ENCODE measurements around the gene ACD. TPM values are rescaled to one million over a fixed set of nuclear protein-coding genes. Genes with fewer than 3 reads are reported as not detected.
A peak's percentile ranks its signal among the peaks of the same experiment; 100 is the strongest.

ACD gene
- total RNA-seq, 1 donor from 2014 or later, result 16.6 TPM

- Histone ChIP-seq H3K27me3 (ENCODE audit: low read depth) (no peaks in the 10 kb centered on the region), H3K4me3 (peak within 1 kb of the TSS; percentile 92), H3K4me1 (peaks cover 24% of the 10 kb centered on the region), H3K9me3 (no peaks in the 10 kb centered on the region), H3K27ac (peak within 1 kb of the TSS; percentile 94), H3K36me3 (peaks cover 34% of the 10 kb centered on the region)
- intact Hi-C loops (cut with DNase I), result no loop called here
- no peak for TF ChIP-seq CTCF (IDR thresholded peaks at IDR 0.05)
- peak; percentile 89 to 90 for ATAC-seq
- peak; percentile 97 for DNase-seq
These were observed 536 bp upstream of the ACD start, which contains the start of gene PARD6A for GRCh38 chr16:67660564-67661028. PARD6A (plus strand) TSS chr16:67660960; CDS start chr16:67661039, 79 bp downstream.

GRCh38 chr16:67658849-67659674, 998 bp downstream of the ACD start:
- no peaks in the 10 kb centered on the region for H3K9me3 ChIP-seq
- H3K27me3 ChIP-seq (ENCODE audit: low read depth), result peaks cover 11% of the 10 kb centered on the region
- intact Hi-C loops (cut with DNase I), result no loop called here
- H3K27ac ChIP-seq, result peak overlapping the region; percentile 94
- H3K36me3 ChIP-seq, result peaks cover 34% of the 10 kb centered on the region
- DNase-seq, result no peak
- peak overlapping the region; percentile 92 for H3K4me3 ChIP-seq
- no peak for TF ChIP-seq CTCF (IDR thresholded peaks at IDR 0.05)
- ATAC-seq, result no peak
- peaks cover 20% of the 10 kb centered on the region for H3K4me1 ChIP-seq

- no peak for TF ChIP-seq CTCF (IDR thresholded peaks at IDR 0.05)
- H3K9me3 ChIP-seq, result no peaks in the 10 kb centered on the region
- peaks cover 20% of the 10 kb centered on the region for H3K27me3 ChIP-seq (ENCODE audit: low read depth)
- intact Hi-C loops (cut with DNase I), result no loop called here
- DNase-seq, result no peak
- H3K36me3 ChIP-seq, result peaks cover 24% of the 10 kb centered on the region
- no peak overlapping the region for H3K27ac ChIP-seq
- peaks cover 27% of the 10 kb centered on the region for H3K4me1 ChIP-seq
- H3K4me3 ChIP-seq, result no peak overlapping the region
- ATAC-seq, result no peak
These were observed 2.1 kb downstream of the ACD start for GRCh38 chr16:67657751-67658518.

- DNase-seq, result no peak
- no peak overlapping the region for H3K4me3 ChIP-seq
- H3K36me3 ChIP-seq, result peaks cover 17% of the 10 kb centered on the region
- H3K9me3 ChIP-seq, result no peaks in the 10 kb centered on the region
- no peak for TF ChIP-seq CTCF (IDR thresholded peaks at IDR 0.05)
- ATAC-seq, result no peak
- no peak overlapping the region for H3K27ac ChIP-seq
- H3K27me3 ChIP-seq (ENCODE audit: low read depth), result peaks cover 21% of the 10 kb centered on the region
- H3K4me1 ChIP-seq, result peaks cover 27% of the 10 kb centered on the region
- intact Hi-C loops (cut with DNase I), result no loop called here
These were observed 2.9 kb downstream of the ACD start for GRCh38 chr16:67657017-67657608.

- no peak overlapping the region for H3K27ac ChIP-seq
- no peak overlapping the region for H3K4me3 ChIP-seq
- intact Hi-C loops (cut with DNase I), result no loop called here
- H3K27me3 ChIP-seq (ENCODE audit: low read depth), result peaks cover 28% of the 10 kb centered on the region
- H3K36me3 ChIP-seq, result peaks cover 17% of the 10 kb centered on the region
- DNase-seq (no peak), ATAC-seq (no peak)
- no peak for TF ChIP-seq CTCF (IDR thresholded peaks at IDR 0.05)
- peaks cover 26% of the 10 kb centered on the region for H3K4me1 ChIP-seq
- no peaks in the 10 kb centered on the region for H3K9me3 ChIP-seq
These were observed 3.6 kb downstream of the ACD start for GRCh38 chr16:67656344-67657016.

Measured in lower lobe of right lung (tissue), 2 donors.